ENCODE measurements around the gene CYP4B1.
"Not testable (repeated sequence)": the region's sequence is repeated elsewhere in the genome, so short reads cannot be mapped to it uniquely, and the experiment has no call there.

CYP4B1 gene

GRCh38 chr1:46753985-46754384, 44.9 kb upstream of the CYP4B1 start:
- no peak for ATAC-seq
- TF ChIP-seq SNAI2 (CRISPR knock-in tag; IDR thresholded peaks at IDR 0.05) (no peak), OSR1 (CRISPR knock-in tag; IDR thresholded peaks at IDR 0.05) (no peak), ZC3H10 (CRISPR knock-in tag; IDR thresholded peaks at IDR 0.05) (no peak), TOX (CRISPR knock-in tag; IDR thresholded peaks at IDR 0.05; ENCODE audit: borderline replicate concordance) (no peak), BACH2 (CRISPR knock-in tag; IDR thresholded peaks at IDR 0.05; ENCODE audit: borderline replicate concordance) (no peak), CSDC2 (CRISPR knock-in tag; IDR thresholded peaks at IDR 0.05) (no peak), ZFP30 (CRISPR knock-in tag; IDR thresholded peaks at IDR 0.05) (no peak)
- TF ChIP-seq, protein P1, sequence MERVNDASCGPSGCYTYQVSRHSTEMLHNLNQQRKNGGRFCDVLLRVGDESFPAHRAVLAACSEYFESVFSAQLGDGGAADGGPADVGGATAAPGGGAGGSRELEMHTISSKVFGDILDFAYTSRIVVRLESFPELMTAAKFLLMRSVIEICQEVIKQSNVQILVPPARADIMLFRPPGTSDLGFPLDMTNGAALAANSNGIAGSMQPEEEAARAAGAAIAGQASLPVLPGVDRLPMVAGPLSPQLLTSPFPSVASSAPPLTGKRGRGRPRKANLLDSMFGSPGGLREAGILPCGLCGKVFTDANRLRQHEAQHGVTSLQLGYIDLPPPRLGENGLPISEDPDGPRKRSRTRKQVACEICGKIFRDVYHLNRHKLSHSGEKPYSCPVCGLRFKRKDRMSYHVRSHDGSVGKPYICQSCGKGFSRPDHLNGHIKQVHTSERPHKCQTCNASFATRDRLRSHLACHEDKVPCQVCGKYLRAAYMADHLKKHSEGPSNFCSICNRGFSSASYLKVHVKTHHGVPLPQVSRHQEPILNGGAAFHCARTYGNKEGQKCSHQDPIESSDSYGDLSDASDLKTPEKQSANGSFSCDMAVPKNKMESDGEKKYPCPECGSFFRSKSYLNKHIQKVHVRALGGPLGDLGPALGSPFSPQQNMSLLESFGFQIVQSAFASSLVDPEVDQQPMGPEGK (CRISPR knock-in tag; IDR thresholded peaks at IDR 0.05; ENCODE audit: borderline replicate concordance) = no peak

- ATAC-seq = not testable (repeated sequence)
Observed at GRCh38 chr1:46754707-46755106, 44.1 kb upstream of the CYP4B1 start.

GRCh38 chr1:46755121-46755520, 43.7 kb upstream of the CYP4B1 start:
- TF ChIP-seq OSR1 (CRISPR knock-in tag; IDR thresholded peaks at IDR 0.05) (no peak), ZFP30 (CRISPR knock-in tag; IDR thresholded peaks at IDR 0.05) (no peak), ZC3H10 (CRISPR knock-in tag; IDR thresholded peaks at IDR 0.05) (no peak), ZNF8 (CRISPR knock-in tag; IDR thresholded peaks at IDR 0.05) (no peak), ESRRG (CRISPR knock-in tag; IDR thresholded peaks at IDR 0.05) (no peak), ARNTL (CRISPR knock-in tag; IDR thresholded peaks at IDR 0.05; ENCODE audit: borderline replicate concordance, low read depth) (no peak), ZNF70 (CRISPR knock-in tag; IDR thresholded peaks at IDR 0.05) (no peak), TCF4 (CRISPR knock-in tag; IDR thresholded peaks at IDR 0.05; ENCODE audit: borderline replicate concordance) (no peak), PPARA (CRISPR knock-in tag; IDR thresholded peaks at IDR 0.05; ENCODE audit: borderline replicate concordance) (no peak), GLIS3 (CRISPR knock-in tag; IDR thresholded peaks at IDR 0.05) (no peak), SNAI2 (CRISPR knock-in tag; IDR thresholded peaks at IDR 0.05) (no peak)
- TF ChIP-seq, protein P1 (CRISPR knock-in tag; IDR thresholded peaks at IDR 0.05; ENCODE audit: borderline replicate concordance) = no peak
- TF ChIP-seq, protein P2, sequence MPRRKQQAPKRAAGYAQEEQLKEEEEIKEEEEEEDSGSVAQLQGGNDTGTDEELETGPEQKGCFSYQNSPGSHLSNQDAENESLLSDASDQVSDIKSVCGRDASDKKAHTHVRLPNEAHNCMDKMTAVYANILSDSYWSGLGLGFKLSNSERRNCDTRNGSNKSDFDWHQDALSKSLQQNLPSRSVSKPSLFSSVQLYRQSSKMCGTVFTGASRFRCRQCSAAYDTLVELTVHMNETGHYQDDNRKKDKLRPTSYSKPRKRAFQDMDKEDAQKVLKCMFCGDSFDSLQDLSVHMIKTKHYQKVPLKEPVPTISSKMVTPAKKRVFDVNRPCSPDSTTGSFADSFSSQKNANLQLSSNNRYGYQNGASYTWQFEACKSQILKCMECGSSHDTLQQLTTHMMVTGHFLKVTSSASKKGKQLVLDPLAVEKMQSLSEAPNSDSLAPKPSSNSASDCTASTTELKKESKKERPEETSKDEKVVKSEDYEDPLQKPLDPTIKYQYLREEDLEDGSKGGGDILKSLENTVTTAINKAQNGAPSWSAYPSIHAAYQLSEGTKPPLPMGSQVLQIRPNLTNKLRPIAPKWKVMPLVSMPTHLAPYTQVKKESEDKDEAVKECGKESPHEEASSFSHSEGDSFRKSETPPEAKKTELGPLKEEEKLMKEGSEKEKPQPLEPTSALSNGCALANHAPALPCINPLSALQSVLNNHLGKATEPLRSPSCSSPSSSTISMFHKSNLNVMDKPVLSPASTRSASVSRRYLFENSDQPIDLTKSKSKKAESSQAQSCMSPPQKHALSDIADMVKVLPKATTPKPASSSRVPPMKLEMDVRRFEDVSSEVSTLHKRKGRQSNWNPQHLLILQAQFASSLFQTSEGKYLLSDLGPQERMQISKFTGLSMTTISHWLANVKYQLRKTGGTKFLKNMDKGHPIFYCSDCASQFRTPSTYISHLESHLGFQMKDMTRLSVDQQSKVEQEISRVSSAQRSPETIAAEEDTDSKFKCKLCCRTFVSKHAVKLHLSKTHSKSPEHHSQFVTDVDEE (CRISPR knock-in tag; IDR thresholded peaks at IDR 0.05) = no peak
- ATAC-seq = no peak

- no peak for ATAC-seq
- TF ChIP-seq SNAI2 (CRISPR knock-in tag; IDR thresholded peaks at IDR 0.05) (no peak), ZC3H10 (CRISPR knock-in tag; IDR thresholded peaks at IDR 0.05) (no peak), PPARA (CRISPR knock-in tag; IDR thresholded peaks at IDR 0.05; ENCODE audit: borderline replicate concordance) (no peak), ESRRG (CRISPR knock-in tag; IDR thresholded peaks at IDR 0.05) (no peak)
Observed at GRCh38 chr1:46757247-46757955, 41.4 kb upstream of the CYP4B1 start.

GRCh38 chr1:46757956-46758528, 40.8 kb upstream of the CYP4B1 start:
- TF ChIP-seq ZNF565 (CRISPR knock-in tag; conservative IDR thresholded peaks at IDR 0.05; ENCODE audit: low read depth) = no peak
- ATAC-seq = no peak
